ENCODE results near the gene HIGD1A. TPM values are rescaled to one million over a fixed set of nuclear protein-coding genes. Genes with fewer than 3 reads are reported as not detected.

The HIGD1A gene
- total RNA-seq, 1 donor from 2014 or later, result 377 TPM

DNA sequence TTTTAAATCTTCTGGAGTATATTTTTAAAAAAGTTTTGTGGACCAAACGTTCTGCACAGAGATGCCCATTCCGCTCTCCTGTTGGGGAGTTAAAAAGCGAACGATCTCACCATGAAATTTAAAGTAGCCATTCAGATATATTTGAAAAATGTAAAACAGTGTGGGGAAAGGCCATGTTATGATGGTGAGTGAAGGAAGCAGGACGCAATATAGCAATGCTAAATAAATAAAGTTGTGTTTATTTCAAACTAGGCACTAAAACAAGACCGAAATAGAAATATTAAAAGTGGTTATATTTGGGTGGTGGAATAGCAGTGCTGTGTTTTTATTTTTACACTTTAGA, 30.9 kb downstream of the HIGD1A start:
- no peak for DNase-seq
- peaks cover 20% of the 10 kb centered on the region for H3K4me1 ChIP-seq
- intact Hi-C loops (cut with micrococcal nuclease), result no loop called here
- TF ChIP-seq CTCF (IDR thresholded peaks at IDR 0.05; ENCODE audit: borderline replicate concordance), result no peak
- H3K27me3 ChIP-seq (ENCODE audit: low read depth), result no peaks in the 10 kb centered on the region
- no peaks in the 10 kb centered on the region for H3K36me3 ChIP-seq
- H3K9me3 ChIP-seq (replicated peaks), result no peaks in the 10 kb centered on the region
- H3K4me3 ChIP-seq, result peak overlapping the region; percentile 68
- peak overlapping the region; percentile 75 for H3K27ac ChIP-seq (replicated peaks)

- Histone ChIP-seq H3K4me3 (peak within 1 kb of the TSS; percentile 68), H3K27ac (replicated peaks) (peak within 1 kb of the TSS; percentile 75), H3K36me3 (no peaks in the 10 kb centered on the region), H3K9me3 (replicated peaks) (no peaks in the 10 kb centered on the region), H3K4me1 (peaks cover 15% of the 10 kb centered on the region), H3K27me3 (ENCODE audit: low read depth) (no peaks in the 10 kb centered on the region)
- no peak for TF ChIP-seq CTCF (IDR thresholded peaks at IDR 0.05; ENCODE audit: borderline replicate concordance)
- DNase-seq, result peak; percentile 97
- intact Hi-C loops (cut with micrococcal nuclease), result no loop called here
Observed at GRCh38 chr3:42772670-42773408, 31.5 kb downstream of the HIGD1A start, which contains the start of gene CCDC13. Gene CCDC13, minus strand, starts transcription at chr3:42773253. Its CDS starts 14,908 bp downstream, at chr3:42758345.

DNA sequence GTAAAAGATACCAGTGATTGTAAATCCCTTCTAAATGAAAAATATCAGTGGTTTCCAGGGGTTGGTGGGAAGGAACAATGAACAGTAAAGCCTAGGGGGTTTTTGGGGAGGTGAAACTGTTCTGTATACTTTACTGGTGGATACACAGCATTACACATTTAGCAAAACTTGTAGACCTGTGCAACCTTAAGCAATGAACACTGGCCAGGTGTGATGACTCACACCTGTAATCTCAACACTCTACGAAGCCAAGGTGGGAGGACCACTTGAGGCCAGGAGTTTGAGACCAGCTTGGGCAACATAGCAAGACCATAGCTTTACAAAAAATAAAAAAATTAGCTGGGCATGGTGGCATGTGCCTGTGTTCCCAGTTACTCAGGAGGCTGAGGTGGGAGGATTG, 33.0 kb downstream of the HIGD1A start:
- H3K9me3 ChIP-seq (replicated peaks), result no peaks in the 10 kb centered on the region
- no peaks in the 10 kb centered on the region for H3K27me3 ChIP-seq (ENCODE audit: low read depth)
- no peak overlapping the region for H3K4me3 ChIP-seq
- H3K27ac ChIP-seq (replicated peaks), result no peak overlapping the region
- TF ChIP-seq CTCF (IDR thresholded peaks at IDR 0.05; ENCODE audit: borderline replicate concordance), result no peak
- intact Hi-C loops (cut with micrococcal nuclease), result no loop called here
- H3K4me1 ChIP-seq, result peaks cover 15% of the 10 kb centered on the region
- no peaks in the 10 kb centered on the region for H3K36me3 ChIP-seq
- DNase-seq, result no peak

- no peak overlapping the region for H3K27ac ChIP-seq (replicated peaks)
- no peak for DNase-seq
- intact Hi-C loops (cut with micrococcal nuclease), result no loop called here
- H3K4me1 ChIP-seq, result peaks cover 15% of the 10 kb centered on the region
- H3K27me3 ChIP-seq (ENCODE audit: low read depth), result no peaks in the 10 kb centered on the region
- no peaks in the 10 kb centered on the region for H3K9me3 ChIP-seq (replicated peaks)
- no peaks in the 10 kb centered on the region for H3K36me3 ChIP-seq
- no peak for TF ChIP-seq CTCF (IDR thresholded peaks at IDR 0.05; ENCODE audit: borderline replicate concordance)
- no peak overlapping the region for H3K4me3 ChIP-seq
Observed at GRCh38 chr3:42769477-42770131, 34.7 kb downstream of the HIGD1A start.

DNA sequence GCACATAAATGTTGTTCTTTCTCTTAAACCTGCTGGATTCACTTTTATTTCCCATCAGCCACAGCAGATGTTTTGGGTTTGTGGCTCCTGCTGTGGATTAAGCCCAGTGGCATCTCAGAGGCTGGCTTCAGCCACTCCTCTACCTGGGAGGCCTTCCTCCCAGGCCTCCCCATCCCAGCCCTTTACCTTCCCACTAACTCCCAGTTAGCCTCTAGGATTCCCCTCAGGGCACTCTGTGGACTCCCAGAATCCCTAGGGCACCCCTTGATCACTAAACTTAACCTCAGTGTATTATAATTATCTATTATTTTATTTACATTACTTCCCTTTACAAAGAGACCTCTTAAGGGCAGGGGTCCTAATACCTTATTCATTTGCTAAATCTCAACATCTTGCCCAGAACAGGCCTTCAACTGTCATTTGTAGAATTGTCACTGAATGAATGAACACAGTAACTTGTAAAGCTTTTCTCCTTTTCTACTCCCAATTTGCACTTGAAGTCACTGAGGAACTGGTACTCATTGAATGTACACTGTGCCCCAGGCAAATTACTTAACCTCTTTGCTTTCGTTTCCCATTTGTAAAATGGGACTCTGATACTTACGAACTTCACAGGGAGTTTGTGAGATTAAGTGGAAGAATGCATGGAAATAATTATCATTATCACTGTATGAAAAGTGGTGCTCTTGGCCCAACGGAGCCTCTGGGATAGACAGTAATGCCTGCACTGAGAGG, 39.6 kb downstream of the HIGD1A start:
- H3K9me3 ChIP-seq (replicated peaks), result no peaks in the 10 kb centered on the region
- no peak for TF ChIP-seq CTCF (IDR thresholded peaks at IDR 0.05; ENCODE audit: borderline replicate concordance)
- no peak for DNase-seq
- no peak overlapping the region for H3K27ac ChIP-seq (replicated peaks)
- intact Hi-C loops (cut with micrococcal nuclease), result no loop called here
- H3K27me3 ChIP-seq (ENCODE audit: low read depth), result no peaks in the 10 kb centered on the region
- no peak overlapping the region for H3K4me3 ChIP-seq
- H3K4me1 ChIP-seq, result no peaks in the 10 kb centered on the region
- no peaks in the 10 kb centered on the region for H3K36me3 ChIP-seq

Data from left ventricle myocardium inferior (tissue), 1 donor.